ENCODE measurements around the gene TBL3.

DNA sequence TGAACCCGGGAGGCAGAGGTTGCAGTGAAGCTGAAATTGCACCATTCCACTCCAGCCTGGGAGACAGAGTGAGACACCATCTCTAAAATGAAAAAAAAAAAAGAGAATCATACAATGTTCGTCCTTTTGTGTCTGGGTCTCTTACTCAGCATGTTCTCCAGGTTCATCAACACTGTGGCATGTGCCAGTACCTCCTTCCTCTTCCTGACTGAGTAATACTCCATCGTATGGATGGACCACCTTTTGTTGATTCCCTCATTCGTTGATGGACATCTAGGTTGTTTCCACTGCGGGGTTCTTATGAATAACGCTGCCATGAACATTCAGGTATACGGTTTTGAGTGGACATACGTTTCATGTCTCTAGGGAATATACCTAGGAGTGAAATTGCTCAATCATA lies 49.5 kb upstream of the TBL3 start:
- TF ChIP-seq, protein P1, sequence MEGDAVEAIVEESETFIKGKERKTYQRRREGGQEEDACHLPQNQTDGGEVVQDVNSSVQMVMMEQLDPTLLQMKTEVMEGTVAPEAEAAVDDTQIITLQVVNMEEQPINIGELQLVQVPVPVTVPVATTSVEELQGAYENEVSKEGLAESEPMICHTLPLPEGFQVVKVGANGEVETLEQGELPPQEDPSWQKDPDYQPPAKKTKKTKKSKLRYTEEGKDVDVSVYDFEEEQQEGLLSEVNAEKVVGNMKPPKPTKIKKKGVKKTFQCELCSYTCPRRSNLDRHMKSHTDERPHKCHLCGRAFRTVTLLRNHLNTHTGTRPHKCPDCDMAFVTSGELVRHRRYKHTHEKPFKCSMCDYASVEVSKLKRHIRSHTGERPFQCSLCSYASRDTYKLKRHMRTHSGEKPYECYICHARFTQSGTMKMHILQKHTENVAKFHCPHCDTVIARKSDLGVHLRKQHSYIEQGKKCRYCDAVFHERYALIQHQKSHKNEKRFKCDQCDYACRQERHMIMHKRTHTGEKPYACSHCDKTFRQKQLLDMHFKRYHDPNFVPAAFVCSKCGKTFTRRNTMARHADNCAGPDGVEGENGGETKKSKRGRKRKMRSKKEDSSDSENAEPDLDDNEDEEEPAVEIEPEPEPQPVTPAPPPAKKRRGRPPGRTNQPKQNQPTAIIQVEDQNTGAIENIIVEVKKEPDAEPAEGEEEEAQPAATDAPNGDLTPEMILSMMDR (IDR thresholded peaks at IDR 0.05; ENCODE audit: low read length) = no peak
- TF ChIP-seq EZH2 (optimal IDR thresholded peaks at IDR 0.05; ENCODE audit: low read depth, low read length) = no peak

All from MM.1S (cell line).